ENCODE data around the gene CAMK2G.

Gene CAMK2G

GRCh38 chr10:73809061-73809818, 65.1 kb downstream of the CAMK2G start:
- no peak for FAIRE-seq
- TF ChIP-seq CTCF (IDR thresholded peaks at IDR 0.05; ENCODE audit: insufficient read depth, missing control alignments), result no peak
- no peak for DNase-seq (ENCODE audit: insufficient read length, low spot score)

- no peak for TF ChIP-seq CTCF (IDR thresholded peaks at IDR 0.05; ENCODE audit: insufficient read depth, missing control alignments)
- FAIRE-seq (no peak), DNase-seq (ENCODE audit: insufficient read length, low spot score) (no peak)
Observed at GRCh38 chr10:73808021-73808815, 66.1 kb downstream of the CAMK2G start.

- TF ChIP-seq CTCF (IDR thresholded peaks at IDR 0.05; ENCODE audit: insufficient read depth, missing control alignments), result no peak
- FAIRE-seq, result no peak
- DNase-seq (ENCODE audit: insufficient read length, low spot score), result no peak
Observed at GRCh38 chr10:73807471-73807870, 66.9 kb downstream of the CAMK2G start.

GRCh38 chr10:73806176-73806950, 68.0 kb downstream of the CAMK2G start:
- no peak for TF ChIP-seq CTCF (IDR thresholded peaks at IDR 0.05; ENCODE audit: insufficient read depth, missing control alignments)
- no peak for FAIRE-seq
- no peak for DNase-seq (ENCODE audit: insufficient read length, low spot score)

GRCh38 chr10:73803680-73804286, 70.6 kb downstream of the CAMK2G start:
- FAIRE-seq (no peak), DNase-seq (ENCODE audit: insufficient read length, low spot score) (no peak)
- no peak for TF ChIP-seq CTCF (IDR thresholded peaks at IDR 0.05; ENCODE audit: insufficient read depth, missing control alignments)

- TF ChIP-seq CTCF (IDR thresholded peaks at IDR 0.05; ENCODE audit: insufficient read depth, missing control alignments), result no peak
- DNase-seq (ENCODE audit: insufficient read length, low spot score), result no peak
- FAIRE-seq, result no peak
Observed at GRCh38 chr10:73802276-73802991, 71.9 kb downstream of the CAMK2G start.
